DOHH2 (cell line): ENCODE results near the gene PRSS56.

Experiments used
- EZH2phosphoT487 ChIP-seq: fragments of 200-600 bp; sonication (generic); IDR thresholded peaks from 2 replicates; pipeline ENCODE4 v1.6.1; 2017; ENCODE audit warnings: borderline replicate concordance, mild to moderate bottlenecking, antibody characterized with exemption, low read length, moderate library complexity, mixed read lengths
- TF ChIP-seq, protein P1 (sequence below): fragments of 200-600 bp; sonication (generic); IDR thresholded peaks from one replicate; pipeline ENCODE4 v1.5.1; 2014; ENCODE audit warnings: antibody characterized with exemption, mild to moderate bottlenecking, low read depth, low read length; ENCODE audit not compliant: poor library complexity, severe bottlenecking

DNA sequence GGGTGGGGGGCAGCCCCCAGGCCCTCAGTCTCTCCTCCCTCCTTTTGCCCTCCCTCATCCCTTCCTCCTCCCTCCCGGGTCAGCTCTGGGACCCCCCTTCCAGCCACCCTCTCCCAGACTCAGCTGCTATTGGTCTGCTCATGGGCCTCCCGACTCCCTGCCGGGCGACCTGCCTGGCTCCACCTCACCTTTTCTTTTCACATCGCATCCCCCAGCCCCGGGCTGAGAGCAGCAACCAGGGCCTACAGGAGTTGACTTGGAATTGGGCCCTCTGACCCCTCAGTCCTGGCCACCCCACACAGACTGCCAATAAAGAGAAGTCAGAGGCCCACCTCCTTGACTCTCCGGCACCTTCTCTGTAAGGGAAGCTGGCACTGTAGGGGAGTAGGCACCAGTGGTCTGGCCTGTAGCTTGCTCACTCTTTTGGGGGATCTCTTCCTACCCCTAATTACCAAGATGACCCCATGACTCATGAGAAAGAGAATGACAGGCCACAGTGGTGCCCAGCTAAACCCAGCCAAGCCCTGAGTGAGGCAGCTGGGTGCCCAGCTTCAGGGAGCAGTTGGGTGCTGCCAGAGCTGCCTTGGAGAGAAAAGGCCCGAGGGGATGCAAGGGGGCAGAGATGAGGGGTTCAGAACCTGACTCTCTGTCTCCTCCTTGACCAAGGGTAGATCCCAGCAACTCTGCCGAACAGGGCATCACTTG lies 30.5 kb upstream of the PRSS56 start:
- TF ChIP-seq, protein P1, sequence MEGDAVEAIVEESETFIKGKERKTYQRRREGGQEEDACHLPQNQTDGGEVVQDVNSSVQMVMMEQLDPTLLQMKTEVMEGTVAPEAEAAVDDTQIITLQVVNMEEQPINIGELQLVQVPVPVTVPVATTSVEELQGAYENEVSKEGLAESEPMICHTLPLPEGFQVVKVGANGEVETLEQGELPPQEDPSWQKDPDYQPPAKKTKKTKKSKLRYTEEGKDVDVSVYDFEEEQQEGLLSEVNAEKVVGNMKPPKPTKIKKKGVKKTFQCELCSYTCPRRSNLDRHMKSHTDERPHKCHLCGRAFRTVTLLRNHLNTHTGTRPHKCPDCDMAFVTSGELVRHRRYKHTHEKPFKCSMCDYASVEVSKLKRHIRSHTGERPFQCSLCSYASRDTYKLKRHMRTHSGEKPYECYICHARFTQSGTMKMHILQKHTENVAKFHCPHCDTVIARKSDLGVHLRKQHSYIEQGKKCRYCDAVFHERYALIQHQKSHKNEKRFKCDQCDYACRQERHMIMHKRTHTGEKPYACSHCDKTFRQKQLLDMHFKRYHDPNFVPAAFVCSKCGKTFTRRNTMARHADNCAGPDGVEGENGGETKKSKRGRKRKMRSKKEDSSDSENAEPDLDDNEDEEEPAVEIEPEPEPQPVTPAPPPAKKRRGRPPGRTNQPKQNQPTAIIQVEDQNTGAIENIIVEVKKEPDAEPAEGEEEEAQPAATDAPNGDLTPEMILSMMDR, result no peak
- TF ChIP-seq EZH2phosphoT487, result no peak
